Neutrophil (primary cell): ENCODE measurements around the gene HELZ.
"Not testable (repeated sequence)": the region's sequence is repeated elsewhere in the genome, so short reads cannot be mapped to it uniquely, and the experiment has no call there.

Experiments
- H3K27ac ChIP-seq: fragments of 200-600 bp; sonication (generic); 2 replicates; pipeline ENCODE4 v1.5.1; 2016; ENCODE audit warnings: mild to moderate bottlenecking, moderate library complexity
- H3K27me3 ChIP-seq: fragments of 200-600 bp; sonication (generic); 2 replicates; pipeline ENCODE4 v1.6.0; 2016; ENCODE audit warnings: mild to moderate bottlenecking
- H3K36me3 ChIP-seq: fragments of 200-600 bp; sonication (generic); 2 replicates; pipeline ENCODE4 v1.5.1; 2017
- H3K4me1 ChIP-seq, 2 experiments: fragments of 200-600 bp in 1 of 2; sonication (generic) in 1 of 2; 1 replicate in 1 of 2; 2 replicates in 1 of 2; pipeline versions ENCODE4 v1.5.1 to v1.6.1; 2013 to 2016; ENCODE audit warnings: low read depth in 1 of 2, low read length in 1 of 2, mild to moderate bottlenecking in 1 of 2, moderate library complexity in 1 of 2; ENCODE audit not compliant: control insufficient read depth in 1 of 2, insufficient read depth in 1 of 2
- H3K4me3 ChIP-seq, 2 experiments: fragments of 200-600 bp in 1 of 2; sonication (generic) in 1 of 2; 1 replicate in 1 of 2; 2 replicates in 1 of 2; pipeline ENCODE4 v1.5.1; 2013 to 2016; ENCODE audit warnings: low read depth in 1 of 2, low read length in 1 of 2, mild to moderate bottlenecking in 1 of 2, moderate library complexity in 1 of 2
- H3K9me3 ChIP-seq: fragments of 200-600 bp; sonication (generic); 2 replicates; pipeline ENCODE4 v1.5.1; 2016
- CTCF ChIP-seq: fragments of 200-600 bp; sonication (generic); IDR thresholded peaks from 2 replicates; pipeline ENCODE4 v1.5.1; 2016; ENCODE audit warnings: antibody characterized with exemption

HELZ gene

GRCh38 chr17:67245073-67245693, at the start of gene HELZ:
HELZ (minus strand) TSS chr17:67245196; CDS start chr17:67218804, 26,392 bp downstream.
- Histone ChIP-seq H3K4me1 (peaks cover 22 to 27% of the 10 kb centered on the region in 2 experiments), H3K4me3 (peak within 1 kb of the TSS; percentile 87 to 93), H3K27ac (peak within 1 kb of the TSS; percentile 80), H3K36me3 (peaks cover 13% of the 10 kb centered on the region), H3K9me3 (no peaks in the 10 kb centered on the region), H3K27me3 (peaks cover 30% of the 10 kb centered on the region)
- TF ChIP-seq CTCF, result no peak

GRCh38 chr17:67293251-67294203, 48.5 kb upstream of the HELZ start:
- TF ChIP-seq CTCF, result no peak
- Histone ChIP-seq H3K4me3 (no peak overlapping the region), H3K36me3 (no peaks in the 10 kb centered on the region), H3K9me3 (no peaks in the 10 kb centered on the region), H3K4me1 (peaks cover 0 to 4% of the 10 kb centered on the region in 2 experiments), H3K27me3 (peaks cover 9% of the 10 kb centered on the region), H3K27ac (no peak overlapping the region)

- Histone ChIP-seq H3K27ac (no peak overlapping the region), H3K4me3 (no peak overlapping the region), H3K27me3 (peaks cover 9% of the 10 kb centered on the region), H3K9me3 (no peaks in the 10 kb centered on the region), H3K4me1 (peaks cover 0 to 4% of the 10 kb centered on the region in 2 experiments), H3K36me3 (no peaks in the 10 kb centered on the region)
- TF ChIP-seq CTCF, result no peak
Observed at GRCh38 chr17:67290711-67291291, 45.8 kb upstream of the HELZ start.

GRCh38 chr17:67290244-67290643, 45.2 kb upstream of the HELZ start:
- Histone ChIP-seq H3K9me3 (no peaks in the 10 kb centered on the region), H3K4me1 (peaks cover 0 to 4% of the 10 kb centered on the region in 2 experiments), H3K27me3 (peaks cover 9% of the 10 kb centered on the region), H3K4me3 (no peak overlapping the region), H3K36me3 (no peaks in the 10 kb centered on the region), H3K27ac (no peak overlapping the region)
- no peak for TF ChIP-seq CTCF

- Histone ChIP-seq H3K4me3 (no peak overlapping the region), H3K27me3 (peaks cover 9% of the 10 kb centered on the region), H3K4me1 (peaks cover 0 to 4% of the 10 kb centered on the region in 2 experiments), H3K9me3 (no peaks in the 10 kb centered on the region), H3K27ac (no peak overlapping the region), H3K36me3 (no peaks in the 10 kb centered on the region)
- no peak for TF ChIP-seq CTCF
Observed at GRCh38 chr17:67289181-67289876, 44.3 kb upstream of the HELZ start.

- H3K27ac ChIP-seq, H3K9me3 ChIP-seq, H3K4me1 ChIP-seq, H3K36me3 ChIP-seq, H3K27me3 ChIP-seq, H3K4me3 ChIP-seq: not testable (repeated sequence)
Observed at GRCh38 chr17:67286826-67287225, 41.8 kb upstream of the HELZ start.
